Upper lobe of right lung (tissue), 1 donor: ENCODE results near the gene MED28. TPM values are rescaled to one million over a fixed set of nuclear protein-coding genes. Genes with fewer than 3 reads are reported as not detected.

Experiments
- ATAC-seq: fragments of 200-7000 bp; cut with Tn5 transposase; one replicate; pipeline ENCODE4 v1.9.1; 2020; ENCODE audit warnings: mild to moderate bottlenecking, moderate library complexity
- DNase-seq: peaks from one replicate; pipeline ENCODE4 v3.0.0-alpha.2; 2020
- H3K27ac ChIP-seq: fragments of 200-600 bp; one replicate; pipeline ENCODE4 v1.8.0; 2022
- H3K27me3 ChIP-seq: fragments of 200-600 bp; one replicate; pipeline ENCODE4 v1.8.0; 2022; ENCODE audit warnings: mild to moderate bottlenecking
- H3K36me3 ChIP-seq: fragments of 200-600 bp; one replicate; pipeline ENCODE4 v1.8.0; 2022
- H3K4me1 ChIP-seq: fragments of 200-600 bp; one replicate; pipeline ENCODE4 v1.8.0; 2022
- H3K4me3 ChIP-seq: fragments of 200-600 bp; one replicate; pipeline ENCODE4 v1.8.0; 2022; ENCODE audit warnings: mild to moderate bottlenecking
- H3K9me3 ChIP-seq: fragments of 200-600 bp; one replicate; pipeline ENCODE4 v1.8.0; 2022
- intact Hi-C: fragments of 100-400 bp; cut with DNase I; formaldehyde crosslinking; loops from one replicate; pipeline ENCODE4 v1.11.0; 2022
- total RNA-seq: library from RNA; stranded (reverse); fragmentation: NEBNext Ultra II Directional; extraction: Animal tissue kit (Norgen Biotek cat#: 25700); gene quantifications from one replicate; pipeline ENCODE4 v1.2.1, GENCODE V29; 2021
- TF ChIP-seq, protein P1 (sequence below): fragments of 200-600 bp; IDR thresholded peaks from one replicate; pipeline ENCODE4 v1.8.0; 2022; ENCODE audit warnings: antibody characterized with exemption
- donor health status: DM: no; HTN: yes; CAD: no; lungs with severe emphysema.

The MED28 gene
- total RNA-seq, 1 donor from 2014 or later: 50.0 TPM

- Histone ChIP-seq H3K4me3 (peak within 1 kb of the TSS; percentile 75), H3K9me3 (no peaks in the 10 kb centered on the region), H3K36me3 (peaks cover 12% of the 10 kb centered on the region), H3K27ac (peak within 1 kb of the TSS; percentile 91), H3K4me1 (peaks cover 35% of the 10 kb centered on the region), H3K27me3 (no peaks in the 10 kb centered on the region)
- TF ChIP-seq, protein P1, sequence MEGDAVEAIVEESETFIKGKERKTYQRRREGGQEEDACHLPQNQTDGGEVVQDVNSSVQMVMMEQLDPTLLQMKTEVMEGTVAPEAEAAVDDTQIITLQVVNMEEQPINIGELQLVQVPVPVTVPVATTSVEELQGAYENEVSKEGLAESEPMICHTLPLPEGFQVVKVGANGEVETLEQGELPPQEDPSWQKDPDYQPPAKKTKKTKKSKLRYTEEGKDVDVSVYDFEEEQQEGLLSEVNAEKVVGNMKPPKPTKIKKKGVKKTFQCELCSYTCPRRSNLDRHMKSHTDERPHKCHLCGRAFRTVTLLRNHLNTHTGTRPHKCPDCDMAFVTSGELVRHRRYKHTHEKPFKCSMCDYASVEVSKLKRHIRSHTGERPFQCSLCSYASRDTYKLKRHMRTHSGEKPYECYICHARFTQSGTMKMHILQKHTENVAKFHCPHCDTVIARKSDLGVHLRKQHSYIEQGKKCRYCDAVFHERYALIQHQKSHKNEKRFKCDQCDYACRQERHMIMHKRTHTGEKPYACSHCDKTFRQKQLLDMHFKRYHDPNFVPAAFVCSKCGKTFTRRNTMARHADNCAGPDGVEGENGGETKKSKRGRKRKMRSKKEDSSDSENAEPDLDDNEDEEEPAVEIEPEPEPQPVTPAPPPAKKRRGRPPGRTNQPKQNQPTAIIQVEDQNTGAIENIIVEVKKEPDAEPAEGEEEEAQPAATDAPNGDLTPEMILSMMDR: peak; percentile 23
- ATAC-seq: peak; percentile 98
- peak; percentile 99 for DNase-seq
- intact Hi-C loops: no loop called here
These were observed 37.3 kb upstream of the MED28 start, which contains the start of gene LAP3 for GRCh38 chr4:17576932-17577664. Gene LAP3 (plus strand): TSS chr4:17577198. CDS start chr4:17577466, 268 bp downstream.

GRCh38 chr4:17577665-17578481 is 36.6 kb upstream of the MED28 start:
- Histone ChIP-seq H3K36me3 (peaks cover 20% of the 10 kb centered on the region), H3K27ac (peak overlapping the region; percentile 91), H3K4me3 (peak overlapping the region; percentile 75), H3K27me3 (no peaks in the 10 kb centered on the region), H3K9me3 (no peaks in the 10 kb centered on the region), H3K4me1 (peaks cover 35% of the 10 kb centered on the region)
- DNase-seq (peak; percentile 79), ATAC-seq (peak; percentile 13)
- TF ChIP-seq, protein P1: no peak
- intact Hi-C loops: no loop called here

- DNase-seq: no peak
- Histone ChIP-seq H3K4me1 (peaks cover 35% of the 10 kb centered on the region), H3K27me3 (no peaks in the 10 kb centered on the region), H3K36me3 (peaks cover 26% of the 10 kb centered on the region), H3K27ac (peak overlapping the region; percentile 91), H3K9me3 (no peaks in the 10 kb centered on the region), H3K4me3 (peak overlapping the region; percentile 75)
- no peak for ATAC-seq
- intact Hi-C loops: no loop called here
- TF ChIP-seq, protein P1: no peak
These were observed 36.0 kb upstream of the MED28 start for GRCh38 chr4:17578482-17578891.

DNA sequence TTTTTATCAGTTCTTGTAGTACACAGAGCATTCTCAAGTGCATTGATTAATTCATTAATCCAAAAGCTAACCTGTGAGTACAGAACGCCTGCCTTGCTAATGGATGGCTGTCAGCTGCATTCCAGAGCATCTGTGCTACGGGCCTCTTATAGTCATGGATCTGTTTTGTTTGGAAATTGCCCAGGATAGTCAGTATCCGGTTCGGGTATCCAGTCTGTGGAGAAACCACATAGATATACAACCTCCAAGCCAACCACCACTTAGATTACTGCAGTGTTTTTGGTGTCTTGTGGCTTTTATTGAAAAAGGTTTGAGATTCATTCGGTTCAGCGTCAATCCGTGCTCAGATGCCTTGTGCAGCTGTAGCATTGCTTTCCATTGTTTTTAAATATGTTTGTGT is 33.5 kb upstream of the MED28 start:
- Histone ChIP-seq H3K27ac (peak overlapping the region; percentile 67), H3K4me3 (peak overlapping the region; percentile 4), H3K4me1 (peaks cover 35% of the 10 kb centered on the region), H3K9me3 (no peaks in the 10 kb centered on the region), H3K27me3 (no peaks in the 10 kb centered on the region), H3K36me3 (peaks cover 51% of the 10 kb centered on the region)
- ATAC-seq (no peak), DNase-seq (no peak)
- intact Hi-C loops: no loop called here
- TF ChIP-seq, protein P1: no peak

GRCh38 chr4:17583276-17583675 is 31.2 kb upstream of the MED28 start:
- peaks cover 74% of the 10 kb centered on the region for H3K36me3 ChIP-seq

More at GRCh38 chr4:17583276-17583675, 31.2 kb upstream of the MED28 start:
- ATAC-seq (no peak), DNase-seq (no peak)
- Histone ChIP-seq H3K9me3 (no peaks in the 10 kb centered on the region), H3K4me3 (no peak overlapping the region), H3K27ac (no peak overlapping the region), H3K4me1 (peaks cover 28% of the 10 kb centered on the region), H3K27me3 (no peaks in the 10 kb centered on the region)
- intact Hi-C loops: no loop called here
- TF ChIP-seq, protein P1: no peak
